SH-SY5Y (cell line): ENCODE measurements around the gene NFE2L2.

Experiments
- GATA2 ChIP-seq: IDR thresholded peaks from 2 replicates; pipeline ENCODE4 v1.6.1; 2011; ENCODE audit warnings: mild to moderate bottlenecking, low read depth, low read length
- GATA3 ChIP-seq: IDR thresholded peaks from 2 replicates; pipeline ENCODE4 v1.6.1; 2011; ENCODE audit warnings: low read depth, mild to moderate bottlenecking, low read length, moderate library complexity

- TF ChIP-seq GATA2 (no peak), GATA3 (no peak)
These were observed 8.2 kb upstream of the NFE2L2 start for GRCh38 chr2:177272765-177273164.
